Mucosa of stomach (tissue), 1 donor: Measurements from ENCODE around the gene CHAF1A.

Source experiments
- H3K27me3 ChIP-seq: one replicate; pipeline ENCODE4 v1.7.0; 2013; ENCODE audit warnings: mild to moderate bottlenecking, low read length; ENCODE audit not compliant: control insufficient read depth, insufficient read depth
- H3K36me3 ChIP-seq: one replicate; pipeline ENCODE4 v1.7.0; 2013; ENCODE audit warnings: low read length; ENCODE audit not compliant: control insufficient read depth, insufficient read depth
- H3K4me1 ChIP-seq: one replicate; pipeline ENCODE4 v1.7.0; 2013; ENCODE audit warnings: mild to moderate bottlenecking, low read length; ENCODE audit not compliant: control insufficient read depth, insufficient read depth
- H3K4me3 ChIP-seq: one replicate; pipeline ENCODE4 v1.7.0; 2013; ENCODE audit warnings: low read length
- H3K9ac ChIP-seq: one replicate; pipeline ENCODE4 v1.7.0; 2013; ENCODE audit warnings: mild to moderate bottlenecking, low read length, moderate library complexity
- H3K9me3 ChIP-seq: one replicate; pipeline ENCODE4 v1.7.0; 2013; ENCODE audit warnings: mild to moderate bottlenecking, low read length, moderate library complexity; ENCODE audit not compliant: control insufficient read depth
- donor health status: Pancreatic carcinoma.

CHAF1A gene, protein sequence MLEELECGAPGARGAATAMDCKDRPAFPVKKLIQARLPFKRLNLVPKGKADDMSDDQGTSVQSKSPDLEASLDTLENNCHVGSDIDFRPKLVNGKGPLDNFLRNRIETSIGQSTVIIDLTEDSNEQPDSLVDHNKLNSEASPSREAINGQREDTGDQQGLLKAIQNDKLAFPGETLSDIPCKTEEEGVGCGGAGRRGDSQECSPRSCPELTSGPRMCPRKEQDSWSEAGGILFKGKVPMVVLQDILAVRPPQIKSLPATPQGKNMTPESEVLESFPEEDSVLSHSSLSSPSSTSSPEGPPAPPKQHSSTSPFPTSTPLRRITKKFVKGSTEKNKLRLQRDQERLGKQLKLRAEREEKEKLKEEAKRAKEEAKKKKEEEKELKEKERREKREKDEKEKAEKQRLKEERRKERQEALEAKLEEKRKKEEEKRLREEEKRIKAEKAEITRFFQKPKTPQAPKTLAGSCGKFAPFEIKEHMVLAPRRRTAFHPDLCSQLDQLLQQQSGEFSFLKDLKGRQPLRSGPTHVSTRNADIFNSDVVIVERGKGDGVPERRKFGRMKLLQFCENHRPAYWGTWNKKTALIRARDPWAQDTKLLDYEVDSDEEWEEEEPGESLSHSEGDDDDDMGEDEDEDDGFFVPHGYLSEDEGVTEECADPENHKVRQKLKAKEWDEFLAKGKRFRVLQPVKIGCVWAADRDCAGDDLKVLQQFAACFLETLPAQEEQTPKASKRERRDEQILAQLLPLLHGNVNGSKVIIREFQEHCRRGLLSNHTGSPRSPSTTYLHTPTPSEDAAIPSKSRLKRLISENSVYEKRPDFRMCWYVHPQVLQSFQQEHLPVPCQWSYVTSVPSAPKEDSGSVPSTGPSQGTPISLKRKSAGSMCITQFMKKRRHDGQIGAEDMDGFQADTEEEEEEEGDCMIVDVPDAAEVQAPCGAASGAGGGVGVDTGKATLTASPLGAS

DNA sequence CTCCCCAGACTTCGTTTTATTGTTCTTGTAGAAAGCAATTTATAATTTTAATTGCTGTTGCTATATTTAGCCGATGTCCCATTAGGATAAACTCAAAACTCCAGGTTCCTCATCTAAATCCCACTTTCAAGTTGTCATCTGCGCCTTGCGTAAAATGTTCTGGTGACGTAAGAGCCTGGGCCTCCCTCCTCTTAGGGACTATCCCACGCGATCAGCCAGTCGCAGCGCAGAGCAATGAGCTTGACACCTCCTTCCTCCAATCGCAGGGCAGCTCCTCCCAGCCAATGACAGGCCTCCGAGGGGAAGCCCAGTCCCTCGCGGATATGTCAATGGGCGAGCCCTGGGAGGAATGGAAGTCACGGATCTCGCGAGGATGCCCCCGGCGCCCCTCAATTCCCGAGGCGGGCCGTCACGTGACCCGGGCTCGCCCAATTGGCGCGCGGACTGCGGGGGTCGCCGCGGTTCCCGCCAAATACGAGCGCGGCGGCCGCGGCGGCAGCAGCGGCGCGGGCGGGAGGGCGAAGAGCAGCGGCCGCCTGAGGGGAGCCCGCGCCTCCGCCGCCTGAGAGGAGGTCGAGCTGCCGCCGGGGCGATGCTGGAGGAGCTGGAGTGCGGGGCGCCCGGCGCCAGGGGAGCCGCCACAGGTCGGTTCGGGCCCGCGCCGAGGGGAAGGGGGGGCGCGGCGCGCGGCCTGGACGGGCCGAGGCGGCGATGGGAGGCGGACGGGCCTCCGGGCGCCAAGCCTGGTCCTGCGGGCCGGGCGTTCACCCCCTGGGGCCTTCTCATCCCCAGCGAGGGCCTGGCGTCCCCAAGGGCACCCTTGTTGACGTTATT is at the start of gene CHAF1A:
Gene CHAF1A (plus strand): TSS at position 470 of the 834 bp plus-strand sequence. CDS start 123 bp downstream, at position 593.
- H3K4me1 ChIP-seq, result peaks cover 6% of the 10 kb centered on the region
- H3K4me3 ChIP-seq, result peak within 1 kb of the TSS; percentile 52
- no peaks in the 10 kb centered on the region for H3K36me3 ChIP-seq
- H3K27me3 ChIP-seq, result no peaks in the 10 kb centered on the region
- no peaks in the 10 kb centered on the region for H3K9me3 ChIP-seq
- peak within 1 kb of the TSS; percentile 81 for H3K9ac ChIP-seq

DNA sequence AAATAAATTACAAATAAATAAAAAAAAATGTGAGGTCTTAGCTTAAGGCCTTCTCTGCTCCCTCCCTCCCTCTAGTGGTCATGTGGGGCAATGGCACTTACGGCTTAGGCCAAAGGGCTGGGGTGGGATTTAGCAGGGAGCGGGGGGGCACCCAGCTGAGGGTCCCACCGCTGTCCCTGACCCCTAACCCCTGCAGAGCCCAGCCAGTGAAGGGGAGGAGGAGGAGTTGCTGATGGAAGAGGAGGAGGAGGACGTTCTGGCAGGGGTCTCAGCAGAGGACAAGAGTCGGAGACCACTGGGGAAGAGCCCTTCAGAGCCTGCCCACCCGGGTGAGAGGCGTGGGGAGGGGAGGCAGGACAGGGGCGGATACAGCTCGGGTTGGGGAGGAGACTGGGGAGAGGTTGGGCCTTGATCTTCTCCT is 49.7 kb upstream of the CHAF1A start:
- H3K9me3 ChIP-seq, result no peaks in the 10 kb centered on the region
- no peaks in the 10 kb centered on the region for H3K27me3 ChIP-seq
- H3K36me3 ChIP-seq, result no peaks in the 10 kb centered on the region
- H3K9ac ChIP-seq, result no peak overlapping the region
- H3K4me3 ChIP-seq, result no peak overlapping the region
- no peaks in the 10 kb centered on the region for H3K4me1 ChIP-seq

DNA sequence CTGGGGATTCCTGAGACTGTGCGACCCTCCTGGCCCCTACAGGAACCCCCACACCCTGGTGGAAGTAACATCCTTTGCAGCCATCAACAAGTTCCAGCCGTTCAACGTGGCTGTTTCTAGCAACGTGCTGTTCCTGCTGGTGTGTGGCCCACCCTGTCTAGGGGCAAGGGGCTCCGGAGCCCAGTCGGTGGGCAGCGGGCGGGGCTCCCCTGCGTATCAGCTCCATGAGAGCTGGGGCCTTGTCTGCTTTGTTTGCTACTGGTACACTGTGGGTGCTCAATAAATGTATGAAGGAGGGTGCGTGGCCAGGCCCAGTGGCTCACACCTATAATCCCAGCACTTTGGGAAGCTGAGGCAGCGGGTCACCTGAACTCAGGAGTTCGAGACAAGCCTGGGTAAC is 48.2 kb upstream of the CHAF1A start:
- H3K4me3 ChIP-seq, result no peak overlapping the region

DNA sequence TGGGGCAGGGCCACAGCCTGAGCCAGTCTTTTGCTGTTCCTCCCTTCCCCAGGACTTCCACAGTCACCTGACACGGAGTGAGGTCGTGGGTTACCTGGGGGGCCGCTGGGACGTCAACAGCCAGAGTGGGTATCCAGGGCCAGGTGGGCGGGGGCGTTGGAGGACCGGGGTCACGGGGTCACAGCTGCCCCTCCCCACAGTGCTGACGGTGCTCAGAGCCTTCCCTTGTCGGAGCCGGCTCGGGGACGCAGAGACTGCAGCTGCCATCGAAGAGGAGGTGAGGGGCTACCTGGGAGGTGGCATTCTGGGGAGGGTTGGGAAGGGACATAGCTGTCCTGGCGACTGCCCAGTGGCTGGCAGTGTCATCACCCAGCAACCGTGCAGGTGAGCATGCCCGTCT is 47.5 kb upstream of the CHAF1A start:
- Histone ChIP-seq H3K9ac (no peak overlapping the region), H3K9me3 (no peaks in the 10 kb centered on the region), H3K4me1 (no peaks in the 10 kb centered on the region), H3K4me3 (no peak overlapping the region), H3K36me3 (no peaks in the 10 kb centered on the region), H3K27me3 (no peaks in the 10 kb centered on the region)

More for the DNA sequence above, 48.2 kb upstream of the CHAF1A start:
- H3K9ac ChIP-seq, result no peak overlapping the region
- H3K27me3 ChIP-seq, result no peaks in the 10 kb centered on the region
- no peaks in the 10 kb centered on the region for H3K36me3 ChIP-seq
- no peaks in the 10 kb centered on the region for H3K4me1 ChIP-seq
- H3K9me3 ChIP-seq, result no peaks in the 10 kb centered on the region

DNA sequence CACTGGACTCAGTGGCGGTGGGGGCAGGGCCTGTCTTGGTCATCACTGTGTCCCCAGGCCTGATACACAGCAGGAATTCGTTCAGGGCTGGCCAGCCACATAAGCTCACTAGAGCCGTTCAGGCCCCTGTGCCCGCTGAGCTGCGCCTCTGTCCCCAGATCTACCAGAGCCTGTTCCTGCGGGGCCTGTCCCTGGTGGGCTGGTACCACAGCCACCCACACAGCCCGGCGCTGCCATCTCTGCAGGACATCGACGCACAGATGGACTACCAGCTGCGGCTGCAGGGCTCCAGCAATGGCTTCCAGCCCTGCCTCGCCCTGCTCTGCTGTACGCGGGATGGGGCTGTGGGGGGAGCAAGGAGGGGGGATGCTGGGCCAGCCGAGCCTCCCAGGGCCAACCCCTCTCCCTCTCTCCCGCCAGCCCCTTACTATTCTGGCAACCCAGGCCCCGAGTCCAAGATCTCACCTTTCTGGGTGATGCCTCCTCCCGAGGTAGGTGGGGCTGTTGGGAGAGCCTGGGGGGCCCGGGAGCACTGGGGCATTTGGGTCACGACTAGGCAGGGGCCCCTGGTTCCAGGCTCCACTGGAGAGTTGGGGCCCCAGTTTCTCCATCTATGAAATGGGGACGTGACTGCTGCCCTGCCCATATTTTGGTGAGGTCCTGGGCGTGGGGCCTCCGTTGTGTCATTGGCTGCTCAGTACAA is 45.2 kb upstream of the CHAF1A start:
- H3K9me3 ChIP-seq, result no peaks in the 10 kb centered on the region
- no peaks in the 10 kb centered on the region for H3K27me3 ChIP-seq
- H3K9ac ChIP-seq, result no peak overlapping the region
- H3K4me3 ChIP-seq, result no peak overlapping the region
- no peaks in the 10 kb centered on the region for H3K36me3 ChIP-seq
- H3K4me1 ChIP-seq, result no peaks in the 10 kb centered on the region

DNA sequence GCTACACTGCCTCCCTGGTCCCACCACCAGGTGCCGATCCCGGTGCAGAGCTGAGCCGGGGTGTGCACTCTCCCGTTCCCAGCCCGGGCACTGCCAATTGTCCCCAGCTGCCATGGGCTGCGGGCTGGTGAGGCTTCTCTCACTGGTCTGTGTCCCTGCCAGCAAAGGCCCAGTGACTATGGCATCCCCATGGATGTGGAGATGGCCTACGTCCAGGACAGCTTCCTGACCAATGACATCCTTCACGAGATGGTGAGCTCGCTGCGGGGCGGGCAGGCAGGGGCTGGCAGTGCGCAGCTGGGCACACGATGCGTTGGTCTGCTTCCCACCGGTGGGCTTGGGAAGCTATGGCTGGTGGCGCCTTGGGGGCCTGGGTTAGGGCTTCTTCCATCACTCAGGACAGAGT is 44.5 kb upstream of the CHAF1A start:
- H3K27me3 ChIP-seq, result no peaks in the 10 kb centered on the region

DNA sequence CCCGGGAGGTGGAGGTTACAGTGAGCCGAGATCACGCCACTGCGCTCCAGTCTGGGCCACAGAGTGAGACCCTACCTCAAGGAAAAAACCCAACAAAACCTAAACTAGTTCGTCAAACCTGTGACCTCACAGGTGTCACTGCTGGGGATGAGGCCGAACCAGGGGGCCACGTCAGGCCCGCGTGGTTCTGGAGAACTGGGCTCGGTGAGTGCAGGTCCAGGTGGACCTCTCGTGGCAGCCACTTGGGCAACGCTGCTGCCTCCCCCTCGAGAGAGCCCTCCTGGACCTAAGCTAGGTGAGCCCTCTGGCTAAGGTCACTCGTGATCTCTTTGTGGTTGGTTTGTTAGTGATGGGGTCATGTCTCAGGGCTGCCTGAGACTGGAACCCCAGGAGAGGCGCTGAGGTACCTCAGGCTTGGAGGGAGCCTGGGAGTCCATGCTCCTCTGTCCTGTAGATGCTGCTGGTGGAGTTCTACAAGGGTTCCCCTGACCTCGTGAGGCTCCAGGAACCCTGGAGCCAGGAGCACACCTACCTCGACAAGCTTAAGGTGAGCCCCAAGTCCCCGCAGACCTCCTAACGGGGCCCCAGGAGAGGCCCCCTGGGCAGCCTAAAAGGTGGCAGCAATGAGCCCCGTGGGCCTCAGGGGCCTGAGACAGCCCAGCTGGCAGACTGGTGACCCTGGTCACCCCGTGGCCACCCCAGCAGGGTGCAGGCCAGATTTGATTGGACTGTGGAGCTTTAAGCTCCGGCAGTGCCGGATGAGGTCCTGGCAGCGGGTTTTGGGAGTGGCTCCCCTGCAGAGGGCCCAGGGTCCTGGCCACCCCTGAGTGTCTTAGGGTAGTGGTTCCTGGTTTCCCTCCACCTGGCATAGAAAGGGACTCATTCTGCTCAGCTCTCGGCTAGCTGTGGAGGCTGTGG is 43.5 kb upstream of the CHAF1A start:
- Histone ChIP-seq H3K27me3 (no peaks in the 10 kb centered on the region), H3K9me3 (no peaks in the 10 kb centered on the region), H3K4me3 (no peak overlapping the region), H3K4me1 (no peaks in the 10 kb centered on the region), H3K36me3 (peaks cover 17% of the 10 kb centered on the region), H3K9ac (no peak overlapping the region)

More for the DNA sequence above, 44.5 kb upstream of the CHAF1A start:
- peaks cover 7% of the 10 kb centered on the region for H3K36me3 ChIP-seq
- no peaks in the 10 kb centered on the region for H3K4me1 ChIP-seq
- H3K9ac ChIP-seq, result no peak overlapping the region
- H3K4me3 ChIP-seq, result no peak overlapping the region
- no peaks in the 10 kb centered on the region for H3K9me3 ChIP-seq

DNA sequence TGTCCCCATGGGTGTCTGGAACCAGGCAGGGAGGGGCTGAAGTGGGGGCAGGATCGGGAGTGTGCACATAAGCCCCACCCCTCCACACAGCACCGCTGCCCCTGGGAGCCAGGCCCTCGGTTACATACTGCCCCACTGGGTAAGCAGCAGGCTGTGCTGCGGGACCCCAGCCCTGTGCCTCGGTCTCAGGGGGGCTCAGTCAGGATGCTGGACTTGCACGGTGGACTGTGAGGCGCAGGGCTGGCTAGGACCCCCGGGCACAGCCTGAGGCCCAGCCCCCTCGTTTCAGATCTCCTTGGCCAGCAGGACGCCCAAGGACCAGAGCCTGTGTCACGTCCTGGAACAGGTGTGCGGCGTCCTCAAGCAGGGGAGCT is 42.8 kb upstream of the CHAF1A start:
- no peak overlapping the region for H3K4me3 ChIP-seq
- no peak overlapping the region for H3K9ac ChIP-seq
- H3K27me3 ChIP-seq, result no peaks in the 10 kb centered on the region
- H3K9me3 ChIP-seq, result no peaks in the 10 kb centered on the region
- H3K36me3 ChIP-seq, result peaks cover 20% of the 10 kb centered on the region
- no peaks in the 10 kb centered on the region for H3K4me1 ChIP-seq

DNA sequence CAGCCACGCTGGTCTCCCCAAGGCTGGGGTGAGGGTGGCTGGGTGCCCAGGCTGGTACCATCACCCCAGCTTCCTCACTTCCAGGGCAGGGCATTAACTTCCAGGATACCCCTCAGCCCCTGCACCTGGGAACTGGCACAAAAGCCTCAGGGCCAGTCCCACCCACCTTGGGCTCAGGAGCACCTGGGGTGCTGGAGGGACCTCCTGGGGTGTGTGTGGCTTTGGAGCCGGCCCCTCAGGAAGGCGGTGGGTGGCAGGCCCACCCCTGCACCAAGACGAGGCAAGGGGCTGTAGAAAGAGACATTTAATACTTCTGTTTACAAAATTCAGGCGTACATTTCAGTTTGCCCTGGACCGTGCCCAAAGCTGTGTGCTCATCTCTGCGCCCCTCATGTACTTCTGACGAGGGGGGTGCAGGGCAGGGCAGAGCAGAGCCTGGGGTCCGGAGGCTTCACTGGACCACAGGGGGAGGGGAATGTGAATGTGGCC is 42.3 kb upstream of the CHAF1A start:
- no peak overlapping the region for H3K4me3 ChIP-seq
- H3K36me3 ChIP-seq, result peaks cover 20% of the 10 kb centered on the region
- no peaks in the 10 kb centered on the region for H3K4me1 ChIP-seq
- H3K9me3 ChIP-seq, result no peaks in the 10 kb centered on the region
- no peaks in the 10 kb centered on the region for H3K27me3 ChIP-seq
- H3K9ac ChIP-seq, result no peak overlapping the region

DNA sequence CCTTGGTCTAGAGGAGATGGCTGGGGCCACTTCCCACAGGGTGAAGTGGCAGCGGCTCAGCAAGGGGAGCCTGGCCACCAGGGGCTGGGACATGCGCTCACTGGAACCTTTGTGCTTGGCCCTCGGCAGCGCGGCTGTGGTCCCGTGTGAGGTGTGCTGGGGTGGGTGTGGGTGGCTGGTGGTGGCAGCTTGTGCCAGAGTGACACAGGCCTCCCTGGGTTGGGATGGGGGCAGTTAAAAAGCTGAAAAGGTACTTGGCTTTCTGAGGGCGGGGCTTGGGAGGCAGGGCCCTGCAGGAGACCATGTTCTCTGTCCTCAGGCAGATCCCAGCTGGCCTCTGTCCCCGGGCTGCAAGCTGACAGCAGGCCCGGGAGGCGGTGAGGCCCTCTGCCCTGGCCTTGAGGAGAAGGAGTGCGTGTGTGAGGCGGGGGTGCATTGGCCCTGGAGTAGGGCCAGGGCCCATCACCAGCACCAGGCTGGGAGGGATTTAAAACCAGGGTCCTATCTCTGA is 41.7 kb upstream of the CHAF1A start:
- H3K36me3 ChIP-seq, result peaks cover 20% of the 10 kb centered on the region
- no peaks in the 10 kb centered on the region for H3K9me3 ChIP-seq
- no peak overlapping the region for H3K9ac ChIP-seq
- H3K27me3 ChIP-seq, result no peaks in the 10 kb centered on the region
- H3K4me3 ChIP-seq, result no peak overlapping the region
- no peaks in the 10 kb centered on the region for H3K4me1 ChIP-seq
